GM21367 (cell line): Measurements from ENCODE around the gene CACNA1C.

Source experiments
- ATAC-seq: cut with Tn5 transposase; IDR thresholded peaks from one replicate; pipeline ENCODE4 v1.9.1; 2021; ENCODE audit not compliant: unreplicated experiment

The CACNA1C gene

DNA sequence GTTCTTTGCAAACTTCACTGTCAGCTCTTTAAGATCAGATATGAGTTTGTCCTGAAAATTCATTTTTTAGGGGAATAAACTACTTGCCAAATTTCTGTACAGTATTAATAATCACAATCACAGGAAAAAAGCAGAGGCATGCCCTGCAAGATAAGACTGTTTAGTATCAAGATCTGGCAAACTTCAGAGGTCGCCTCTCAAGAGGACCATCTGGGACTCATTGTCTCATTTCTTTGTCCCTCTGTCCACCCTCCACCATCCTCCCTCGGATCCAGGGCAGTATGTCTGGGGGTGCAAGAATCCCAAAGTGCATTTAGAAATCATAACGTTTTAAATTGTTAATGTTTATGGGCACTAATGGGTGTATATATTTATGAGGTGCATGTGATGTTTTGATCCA, 509.6 kb downstream of the CACNA1C start:
- ATAC-seq = no peak

DNA sequence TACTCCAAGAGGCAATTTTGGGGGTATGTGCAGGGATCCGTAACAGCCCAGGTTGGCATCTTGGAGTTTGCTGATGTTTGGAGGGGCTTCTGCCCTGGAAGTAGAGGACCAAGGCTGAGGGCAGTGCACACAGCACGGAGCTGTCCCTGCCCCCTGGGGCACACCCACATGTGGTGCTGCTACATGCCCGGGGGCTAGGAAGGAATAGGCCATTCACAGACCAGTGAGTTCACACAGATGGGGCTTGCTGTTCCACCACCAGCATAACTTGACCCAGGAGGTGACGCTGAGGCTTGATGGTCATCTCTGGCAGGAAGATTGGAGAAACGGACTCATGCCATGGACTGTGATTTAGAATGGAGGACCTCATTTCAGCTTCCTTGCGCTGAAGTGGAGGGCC, 510.9 kb downstream of the CACNA1C start:
- no peak for ATAC-seq

DNA sequence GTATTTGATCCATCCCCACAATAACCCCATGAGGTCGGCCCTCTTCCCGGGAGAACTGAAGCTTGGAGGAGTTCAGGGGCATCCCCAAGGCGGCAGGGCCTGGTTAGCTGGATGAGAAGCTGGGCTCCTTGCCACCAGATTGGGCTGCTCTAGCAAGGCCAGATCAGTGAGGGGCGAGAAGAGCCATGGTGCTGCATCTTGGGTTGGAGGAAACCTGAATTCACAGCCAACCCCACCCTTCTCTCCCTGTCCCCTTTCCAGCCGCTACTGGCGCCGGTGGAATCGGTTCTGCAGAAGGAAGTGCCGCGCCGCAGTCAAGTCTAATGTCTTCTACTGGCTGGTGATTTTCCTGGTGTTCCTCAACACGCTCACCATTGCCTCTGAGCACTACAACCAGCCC, 513.4 kb downstream of the CACNA1C start:
- no peak for ATAC-seq

DNA sequence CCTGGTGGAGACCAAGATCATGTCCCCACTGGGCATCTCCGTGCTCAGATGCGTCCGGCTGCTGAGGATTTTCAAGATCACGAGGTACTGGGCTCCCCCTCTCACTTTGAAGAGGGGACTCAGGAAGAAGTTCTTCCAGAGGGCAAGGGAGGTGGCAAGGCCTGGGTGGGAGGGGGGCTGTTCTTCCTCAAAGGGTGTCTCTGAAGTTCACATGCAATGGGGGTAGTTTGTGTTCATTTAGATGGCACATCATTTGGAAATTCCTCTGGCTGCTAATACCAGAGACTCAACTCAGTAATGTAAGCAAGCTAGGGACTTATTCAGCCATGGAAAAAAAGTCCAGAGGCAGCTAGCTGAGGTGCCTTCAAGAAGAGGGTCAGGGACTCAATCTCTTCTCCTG, 514.9 kb downstream of the CACNA1C start:
- no peak for ATAC-seq

DNA sequence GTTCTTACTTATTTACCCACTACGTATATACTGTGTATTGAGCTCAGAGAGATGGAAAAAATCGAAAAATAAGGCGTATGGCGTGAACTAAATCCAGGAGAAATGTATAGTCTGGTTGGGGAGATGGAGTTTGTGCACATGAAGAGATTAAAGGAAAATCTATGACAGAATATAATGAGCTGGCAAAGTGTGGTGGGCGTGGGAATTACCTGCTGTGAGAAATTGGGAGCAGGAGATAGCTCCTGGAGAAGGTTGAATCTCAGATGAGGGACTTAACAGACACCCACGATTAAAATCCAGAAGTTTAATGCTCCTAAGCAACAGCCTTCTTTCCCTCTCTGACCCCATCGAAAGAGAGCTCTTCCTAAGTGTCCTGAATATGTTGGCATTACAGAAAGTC, 517.8 kb downstream of the CACNA1C start:
- ATAC-seq = no peak

DNA sequence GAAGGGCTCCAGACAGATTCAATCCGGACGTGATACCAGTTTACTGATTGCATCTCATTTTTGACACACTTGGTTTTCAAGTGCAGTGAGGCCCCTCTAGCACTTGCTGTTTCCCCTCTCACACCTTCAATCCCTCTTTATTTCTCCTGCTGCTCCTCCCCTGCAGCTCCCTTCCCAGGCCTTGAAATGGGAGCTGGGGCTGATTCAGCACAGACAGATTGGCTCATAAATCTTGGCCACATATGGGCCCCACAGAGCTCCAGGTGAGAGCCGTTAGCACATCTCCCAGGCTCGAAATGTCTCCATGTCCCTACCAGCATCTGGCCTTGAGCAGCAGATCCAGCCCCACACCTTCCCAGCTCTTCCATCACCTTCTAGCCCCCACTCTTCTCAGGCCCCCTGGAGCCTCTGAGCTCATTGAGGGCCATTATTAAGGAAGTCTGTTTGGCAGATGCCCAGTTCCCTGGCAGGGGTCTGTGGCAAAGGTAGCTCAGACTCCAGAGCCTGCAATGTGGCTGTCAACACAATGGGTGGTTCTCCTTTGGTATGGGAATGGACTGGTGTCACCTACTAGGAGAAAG, 521.7 kb downstream of the CACNA1C start:
- ATAC-seq = no peak

DNA sequence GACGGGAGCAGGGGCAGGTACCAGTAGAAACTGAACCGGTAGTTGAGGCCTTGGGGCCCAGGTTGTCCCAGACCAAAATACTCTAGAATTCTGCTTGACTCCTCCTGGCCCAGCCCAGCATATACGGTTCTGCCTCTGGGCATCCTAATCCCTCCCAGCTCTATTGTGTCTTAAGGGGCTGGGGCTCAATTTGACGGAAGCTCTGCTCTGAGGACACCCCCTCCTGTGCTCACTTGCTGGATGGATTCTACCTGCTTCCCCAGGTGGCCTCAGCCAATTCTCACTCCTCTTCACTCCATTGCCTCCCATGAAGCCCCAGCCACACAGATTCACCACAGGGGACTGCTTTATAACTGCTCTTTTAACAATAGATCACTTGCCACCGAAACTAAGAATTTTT, 522.5 kb downstream of the CACNA1C start:
- ATAC-seq = no peak

DNA sequence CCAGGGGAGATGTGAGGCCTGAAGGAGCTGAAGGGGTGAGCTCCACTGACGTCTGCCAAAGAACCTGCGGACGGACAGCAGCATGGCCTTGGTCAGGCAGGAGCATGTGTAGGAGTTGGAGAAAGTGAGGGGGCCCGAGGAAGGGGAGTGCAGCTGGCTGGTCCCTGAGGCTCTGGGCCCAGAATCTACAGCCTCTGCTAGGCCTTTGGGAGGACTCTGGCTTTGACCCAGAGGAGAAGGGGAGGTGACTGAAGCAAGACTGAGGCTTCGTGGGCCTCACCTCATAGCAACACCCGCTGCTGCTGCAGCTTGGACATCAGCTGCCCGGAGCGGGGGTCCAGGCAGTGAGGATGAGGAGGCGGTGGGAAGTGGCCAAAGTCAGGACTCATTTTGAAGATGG, 525.4 kb downstream of the CACNA1C start:
- no peak for ATAC-seq

DNA sequence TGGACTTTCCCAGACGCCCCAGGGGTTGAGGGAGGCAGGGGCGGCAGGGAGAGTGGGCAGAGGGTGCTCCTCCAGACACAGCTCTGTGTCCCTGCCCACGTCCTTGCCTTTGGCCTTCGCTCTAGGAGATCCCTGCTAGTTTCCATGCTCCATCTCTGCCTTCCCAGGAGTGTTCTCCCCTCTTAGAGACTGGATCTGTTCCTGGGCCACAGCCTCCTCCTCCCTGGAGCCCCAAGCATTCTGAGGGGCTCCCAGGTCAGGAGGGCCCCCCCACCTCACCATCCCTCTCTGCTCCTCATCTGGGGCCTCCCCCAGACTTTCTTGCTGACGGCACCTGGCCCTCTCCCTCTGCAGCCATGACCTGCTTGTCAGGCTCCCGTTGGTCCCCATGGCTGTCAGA, 526.0 kb downstream of the CACNA1C start:
- no peak for ATAC-seq

DNA sequence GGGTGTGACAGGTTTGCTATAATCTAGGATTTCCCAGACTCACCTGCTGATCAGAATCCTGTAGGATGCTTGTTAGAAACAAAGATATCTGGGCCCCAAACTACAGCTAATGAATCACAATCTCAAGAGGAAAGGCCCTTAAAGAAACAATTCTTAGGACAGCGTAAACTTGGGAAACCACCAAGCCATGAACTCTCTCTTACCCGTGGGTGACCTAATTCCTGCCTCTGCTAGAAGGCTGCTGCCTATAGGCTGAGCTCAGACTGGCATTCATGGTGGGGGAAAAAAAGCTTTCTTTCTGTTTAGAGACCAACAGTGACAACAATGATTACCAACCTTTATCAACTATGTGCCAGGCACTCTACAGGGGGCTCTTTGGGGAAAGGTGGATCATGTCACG, 528.0 kb downstream of the CACNA1C start:
- ATAC-seq = no peak

DNA sequence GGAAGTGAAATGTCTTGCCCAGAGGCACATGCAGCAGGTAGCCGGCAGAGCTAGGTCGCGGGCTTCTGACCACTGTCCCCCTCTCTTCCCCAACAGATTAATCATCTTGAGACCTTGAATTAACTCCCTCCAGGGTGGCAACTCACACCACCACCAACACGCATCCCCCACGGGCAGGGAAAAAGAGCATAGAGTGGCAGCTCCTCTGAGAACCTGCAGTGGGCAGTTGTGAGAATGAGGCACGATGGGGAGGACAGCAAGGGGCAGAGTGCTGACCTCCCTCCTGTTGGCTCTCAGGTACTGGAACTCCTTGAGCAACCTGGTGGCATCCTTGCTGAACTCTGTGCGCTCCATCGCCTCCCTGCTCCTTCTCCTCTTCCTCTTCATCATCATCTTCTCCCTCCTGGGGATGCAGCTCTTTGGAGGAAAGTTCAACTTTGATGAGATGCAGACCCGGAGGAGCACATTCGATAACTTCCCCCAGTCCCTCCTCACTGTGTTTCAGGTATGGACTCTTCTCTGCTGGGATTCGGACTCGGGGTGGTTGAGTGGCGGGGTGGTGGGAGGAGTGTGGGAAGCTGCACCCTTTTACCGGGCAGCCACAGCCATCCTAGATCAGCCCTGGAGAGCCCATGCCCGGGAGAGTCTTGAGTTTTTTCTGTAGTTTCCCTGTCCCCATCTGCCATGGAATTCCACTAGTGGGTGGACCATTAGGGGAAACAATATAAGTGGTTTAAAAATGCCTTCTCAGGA, 528.7 kb downstream of the CACNA1C start:
- ATAC-seq = no peak

DNA sequence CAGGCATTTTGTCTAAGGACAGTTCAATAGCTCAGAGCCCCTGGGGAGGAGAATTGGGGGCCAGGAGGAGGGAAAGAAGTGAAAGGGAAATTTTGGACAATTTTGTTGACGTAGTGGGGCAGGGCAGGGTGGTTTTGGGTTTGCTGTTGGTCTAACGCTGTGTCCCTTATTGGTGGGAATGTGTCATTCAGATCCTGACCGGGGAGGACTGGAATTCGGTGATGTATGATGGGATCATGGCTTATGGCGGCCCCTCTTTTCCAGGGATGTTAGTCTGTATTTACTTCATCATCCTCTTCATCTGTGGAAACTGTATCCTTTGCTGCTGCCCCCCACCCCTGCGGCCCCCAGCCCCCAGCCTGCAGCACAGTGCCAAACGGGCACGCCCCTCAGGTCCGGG, 529.8 kb downstream of the CACNA1C start:
- no peak for ATAC-seq

DNA sequence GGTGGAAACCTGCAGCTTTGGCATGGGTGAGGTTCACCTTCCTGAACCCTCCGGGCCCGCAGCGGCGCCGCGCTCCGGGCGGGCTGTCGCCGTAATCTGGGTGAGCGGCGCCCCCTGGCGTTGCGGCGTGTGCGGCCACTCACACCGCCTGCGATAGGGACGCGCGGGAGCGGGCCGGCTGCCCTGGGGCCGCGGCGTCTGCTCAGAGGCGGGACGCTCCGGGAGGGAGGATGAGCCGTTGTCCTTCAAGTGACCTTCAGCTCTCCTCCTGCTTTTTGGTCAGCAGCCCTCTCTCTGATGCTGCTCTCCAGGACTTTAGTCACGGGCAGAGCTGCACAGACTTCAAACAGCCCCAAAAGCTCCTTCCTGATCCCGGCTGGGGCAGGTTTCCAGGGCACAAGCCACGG, 530.3 kb downstream of the CACNA1C start:
- no peak for ATAC-seq

DNA sequence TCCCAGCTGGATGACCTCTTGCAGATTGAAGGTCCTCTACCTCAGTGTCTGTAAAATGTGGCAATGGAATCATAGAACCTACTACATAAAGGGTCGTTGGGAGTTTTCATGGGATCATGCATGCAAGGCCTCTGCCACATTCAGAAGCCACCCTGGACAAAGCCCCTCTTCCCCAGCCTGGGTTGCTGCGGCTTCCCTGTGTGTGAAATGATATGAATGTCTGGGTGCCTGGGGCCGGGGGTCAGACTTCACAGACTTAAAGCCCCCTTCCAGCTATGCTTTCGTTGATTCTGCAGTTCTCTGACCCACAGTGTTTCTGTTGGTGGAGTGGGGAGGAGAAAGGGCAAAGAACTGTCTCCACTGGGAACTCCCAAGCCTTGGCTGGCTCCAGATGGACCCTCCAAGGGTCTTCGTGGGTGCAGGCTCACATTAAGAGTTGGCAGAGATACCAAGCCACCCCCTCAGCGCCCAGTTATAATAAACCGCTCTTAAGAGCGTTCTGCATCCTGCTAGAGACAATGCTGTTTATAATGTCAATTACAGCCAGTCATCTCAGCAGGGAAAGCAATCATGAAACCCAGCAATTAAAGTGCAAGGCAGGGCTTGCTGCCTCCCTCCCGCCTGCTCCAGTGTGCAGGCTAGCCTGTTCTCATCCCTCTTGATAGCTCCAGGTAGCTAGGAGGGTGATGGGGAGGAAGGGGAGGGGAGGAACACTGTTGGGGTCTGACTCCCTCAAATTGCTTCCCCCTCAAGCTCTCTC, 531.0 kb downstream of the CACNA1C start:
- ATAC-seq = no peak

DNA sequence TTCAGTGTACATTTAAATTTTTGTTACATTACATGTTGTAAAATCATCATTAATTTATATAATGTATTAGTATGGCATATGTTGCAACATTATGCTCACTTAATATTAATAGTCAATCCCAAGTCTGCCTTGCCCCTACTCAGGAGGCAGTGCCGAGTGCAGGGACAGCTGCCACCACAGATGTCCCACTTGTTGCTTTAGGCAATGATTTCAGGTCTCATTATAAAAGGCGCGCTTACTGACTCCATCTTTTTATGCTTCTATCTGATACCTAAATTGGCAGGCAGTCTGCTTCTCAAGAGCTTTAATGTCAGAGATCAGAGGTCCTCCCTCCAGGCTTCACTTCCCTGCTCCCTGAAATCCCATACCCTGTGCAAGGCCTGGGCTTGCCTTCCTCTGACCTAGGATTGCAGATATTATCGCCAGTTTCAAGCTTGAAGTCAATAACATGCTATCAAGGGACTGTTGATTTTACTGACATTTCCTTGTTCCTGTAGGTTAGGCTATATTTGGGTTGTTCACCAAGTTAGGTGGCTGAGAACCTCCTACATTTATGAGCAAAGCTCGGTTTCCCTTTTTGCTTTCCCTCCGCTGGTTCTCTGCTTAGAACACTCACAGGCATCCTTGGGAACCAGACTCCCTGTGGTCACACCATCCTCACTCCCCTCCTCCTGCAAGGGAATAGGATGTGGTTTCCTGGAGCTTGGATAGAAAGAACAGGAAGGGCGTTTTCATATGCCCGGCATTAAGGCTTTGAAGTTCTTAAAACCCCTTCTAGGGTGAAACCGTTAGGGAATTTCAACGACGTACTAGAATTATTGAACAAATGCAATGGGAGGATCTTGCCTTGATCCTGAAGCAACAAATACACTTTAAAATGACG, 533.6 kb downstream of the CACNA1C start:
- ATAC-seq = no peak

DNA sequence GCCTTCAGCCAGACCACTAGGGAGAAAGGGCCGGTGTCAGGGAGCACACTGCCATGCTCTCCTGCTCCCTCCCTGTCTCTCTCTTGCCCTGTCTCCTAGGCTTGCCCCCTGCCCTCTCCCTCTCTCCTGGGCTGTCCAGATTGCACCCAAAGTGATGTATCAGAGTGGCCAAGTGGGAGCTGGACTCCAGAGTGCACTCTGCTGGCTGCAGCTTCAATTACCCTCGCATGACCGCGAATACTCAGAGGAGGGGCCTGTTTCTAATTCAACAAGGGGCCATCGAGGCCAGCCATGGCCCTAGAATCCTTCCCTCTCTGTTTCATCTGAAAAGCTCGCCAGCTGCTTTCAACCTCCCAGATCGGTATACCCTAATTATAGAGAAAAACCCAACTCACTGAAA, 535.6 kb downstream of the CACNA1C start:
- ATAC-seq = no peak

DNA sequence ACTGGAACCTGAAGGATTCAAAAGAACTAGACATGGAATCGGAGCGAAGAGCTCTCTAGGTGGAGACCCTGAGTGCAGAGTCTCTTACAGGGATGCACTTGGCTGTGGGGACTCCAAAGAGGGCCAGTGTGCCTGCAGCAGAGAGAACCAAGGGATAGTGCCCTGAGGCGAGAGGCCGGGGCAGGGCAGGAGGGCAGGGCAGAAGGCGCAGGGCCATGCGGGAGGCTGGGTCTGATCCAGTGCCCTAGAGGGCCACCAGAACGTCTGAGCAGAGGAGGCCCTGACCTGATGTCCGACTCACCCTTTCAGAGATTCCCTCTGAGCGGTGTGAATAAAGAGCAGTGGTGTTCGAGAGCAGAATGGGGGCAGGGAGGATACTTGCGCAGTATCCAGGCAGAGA, 536.6 kb downstream of the CACNA1C start:
- ATAC-seq = no peak

DNA sequence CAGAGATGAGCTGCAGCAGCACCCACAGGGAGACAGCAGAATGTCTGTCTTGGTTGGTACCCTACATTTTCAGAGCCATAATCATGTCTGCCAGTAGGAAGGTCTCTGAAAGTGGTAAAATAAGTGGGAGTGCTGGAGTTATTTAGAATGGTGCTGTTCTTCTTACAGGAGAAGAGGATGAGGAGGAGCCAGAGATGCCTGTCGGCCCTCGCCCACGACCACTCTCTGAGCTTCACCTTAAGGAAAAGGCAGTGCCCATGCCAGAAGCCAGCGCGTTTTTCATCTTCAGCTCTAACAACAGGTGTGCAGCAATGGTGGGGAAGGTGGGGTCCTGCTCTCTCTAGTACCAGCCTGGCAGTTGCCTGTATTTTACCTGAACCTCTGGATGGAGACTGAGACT, 540.3 kb downstream of the CACNA1C start:
- ATAC-seq = no peak

DNA sequence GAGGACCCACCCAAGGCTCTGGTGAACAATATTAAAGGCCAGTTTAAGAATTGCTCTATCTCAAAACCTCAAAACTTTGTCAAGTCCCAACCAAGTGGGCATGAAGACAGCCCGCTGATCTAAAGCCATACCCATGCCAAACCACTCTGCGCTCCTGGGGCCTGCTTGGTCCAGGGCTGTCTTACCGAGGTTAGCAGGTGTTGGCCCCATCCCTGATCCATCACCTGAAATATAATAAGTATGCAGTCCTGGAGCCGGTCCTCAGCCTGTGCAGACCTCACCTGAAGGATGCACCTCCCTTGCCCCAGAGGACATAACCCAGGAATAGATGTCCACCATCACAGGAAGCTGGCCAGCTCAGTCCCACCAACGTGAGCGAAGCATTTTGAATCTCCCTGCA, 543.7 kb downstream of the CACNA1C start:
- ATAC-seq = no peak

DNA sequence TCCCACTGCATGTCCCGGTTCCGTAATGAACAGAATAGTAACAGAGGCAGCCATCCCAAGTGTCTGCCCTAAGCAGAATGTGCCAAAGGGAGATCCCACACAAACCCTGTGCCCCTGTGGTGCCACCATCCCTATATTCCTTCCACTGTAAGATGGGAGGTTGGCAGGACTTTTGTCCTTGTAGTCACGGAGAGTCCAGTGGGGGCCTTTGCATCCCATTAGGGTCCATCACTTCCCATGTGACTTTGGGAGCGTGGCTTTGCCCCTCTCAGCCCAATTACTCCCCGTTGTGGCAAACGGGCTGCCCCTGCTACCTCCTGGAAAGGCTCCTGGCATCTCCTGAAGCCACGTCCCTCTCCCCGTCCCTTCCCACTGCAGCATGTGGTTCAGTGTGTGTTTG, 552.5 kb downstream of the CACNA1C start:
- ATAC-seq = no peak

DNA sequence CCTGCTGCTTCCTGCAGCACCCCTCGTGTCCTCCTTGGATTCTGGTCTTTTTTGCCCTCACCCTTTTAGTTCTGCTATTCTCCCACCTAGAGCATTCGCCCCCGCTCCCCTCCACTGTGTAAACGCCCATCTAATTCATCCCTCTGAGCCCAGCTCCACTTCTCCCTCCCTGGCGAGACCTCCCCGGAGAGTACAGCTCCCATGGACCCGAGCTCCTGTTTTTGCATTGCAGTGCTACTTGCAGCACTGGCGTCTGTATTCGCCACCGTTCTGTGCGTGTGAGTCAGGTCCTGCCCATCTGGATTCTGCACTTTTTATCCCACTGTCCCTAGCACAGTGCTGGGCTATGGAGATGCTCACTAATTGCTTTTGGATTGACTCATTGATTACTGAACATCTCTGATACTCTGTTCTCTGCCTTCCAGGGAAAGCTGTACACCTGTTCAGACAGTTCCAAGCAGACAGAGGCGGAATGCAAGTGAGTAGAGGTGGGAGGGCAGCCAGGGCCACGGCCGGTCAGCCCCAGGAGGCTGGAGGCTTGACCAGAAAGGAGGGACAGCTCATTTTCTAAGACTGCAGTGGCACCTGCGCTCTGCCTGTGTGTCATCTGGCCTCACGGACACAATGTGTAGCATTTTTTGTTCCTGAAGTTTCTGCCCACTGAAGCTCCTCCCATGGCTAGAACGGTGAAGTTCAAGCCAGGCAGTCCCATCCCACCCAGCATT, 553.6 kb downstream of the CACNA1C start:
- no peak for ATAC-seq
